ENCODE measurements around the gene GPALPP1.
"Not testable (repeated sequence)": the region's sequence is repeated elsewhere in the genome, so short reads cannot be mapped to it uniquely, and the experiment has no call there.

The GPALPP1 gene

GRCh38 chr13:45007225-45007624 is 17.9 kb downstream of the GPALPP1 start:
- DNase-seq = no peak

GRCh38 chr13:45007823-45008222 is 18.5 kb downstream of the GPALPP1 start:
- DNase-seq = no peak

GRCh38 chr13:45011198-45011597 is 21.9 kb downstream of the GPALPP1 start:
- DNase-seq = no peak

- no peak for DNase-seq
Measured at GRCh38 chr13:45015300-45015699, 26.0 kb downstream of the GPALPP1 start.

- no peak for DNase-seq
Measured at GRCh38 chr13:45016792-45017425, 27.6 kb downstream of the GPALPP1 start.

GRCh38 chr13:45019981-45020380 is 30.6 kb downstream of the GPALPP1 start:
- not testable (repeated sequence) for DNase-seq

GRCh38 chr13:45021250-45021649 is 31.9 kb downstream of the GPALPP1 start:
- no peak for DNase-seq

GRCh38 chr13:45024847-45025246 is 35.5 kb downstream of the GPALPP1 start:
- DNase-seq = no peak

- DNase-seq = no peak
Measured at GRCh38 chr13:45034342-45034741, 45.0 kb downstream of the GPALPP1 start.

GRCh38 chr13:45036206-45036605 is 46.9 kb downstream of the GPALPP1 start:
- no peak for DNase-seq

GRCh38 chr13:45040173-45040572 is 50.8 kb downstream of the GPALPP1 start:
- no peak for DNase-seq

- no peak for DNase-seq
Measured at GRCh38 chr13:45040622-45041021, 51.3 kb downstream of the GPALPP1 start.

GRCh38 chr13:45042539-45042938 is 53.2 kb downstream of the GPALPP1 start:
- DNase-seq = no peak

- DNase-seq = no peak
Measured at GRCh38 chr13:45046445-45046844, 57.1 kb downstream of the GPALPP1 start.

- peak; percentile 82 to 83 for DNase-seq
Measured at GRCh38 chr13:45047394-45048310, 58.3 kb downstream of the GPALPP1 start.

- no peak for DNase-seq
Measured at GRCh38 chr13:45048890-45049407, 59.6 kb downstream of the GPALPP1 start.

GRCh38 chr13:45049478-45049877 is 60.1 kb downstream of the GPALPP1 start:
- no peak for DNase-seq

- DNase-seq = peak in 1 of 2 donors; percentile 27
Measured at GRCh38 chr13:45051315-45051714, 62.0 kb downstream of the GPALPP1 start.

- DNase-seq = peak; percentile 90 to 91
Measured at GRCh38 chr13:45055198-45055901, 66.0 kb downstream of the GPALPP1 start.

GRCh38 chr13:45055902-45056648 is 66.7 kb downstream of the GPALPP1 start:
- DNase-seq = peak; percentile 65 to 75

GRCh38 chr13:45060062-45060461 is 70.7 kb downstream of the GPALPP1 start:
- no peak for DNase-seq

GRCh38 chr13:45063261-45063860 is 74.0 kb downstream of the GPALPP1 start:
- no peak for DNase-seq
